Kidney (tissue), 14 donors: Measurements from ENCODE around the gene TBCK. TPM values are rescaled to one million over a fixed set of nuclear protein-coding genes. Genes with fewer than 3 reads are reported as not detected.

ENCODE experiments used
- DNase-seq, 5 donors: peaks; one replicate each; pipeline ENCODE4 v3.0.0-alpha.2; 2013 to 2020
- FAIRE-seq: peaks from 2 replicates; lab custom pipeline; 2012; peaks lifted over from hg19 to GRCh38; lab: Jason Lieb, UNC
- H3K27ac ChIP-seq, 2 donors: one replicate each; pipeline ENCODE4 v1.7.0; 2013; ENCODE audit warnings: low read depth in 2 of 2, low read length in 2 of 2, inconsistent platforms in 1 of 2
- H3K27me3 ChIP-seq: one replicate; pipeline ENCODE4 v1.7.1; 2013; ENCODE audit warnings: low read length, inconsistent platforms; ENCODE audit not compliant: control insufficient read depth, insufficient read depth
- H3K36me3 ChIP-seq, 3 donors: one replicate each; pipeline versions ENCODE4 v1.7.0 to v1.7.1; 2013; ENCODE audit warnings: low read length in 3 of 3, control low read depth in 1 of 3, inconsistent platforms in 1 of 3; ENCODE audit not compliant: insufficient read depth in 3 of 3, control insufficient read depth in 2 of 3
- H3K4me1 ChIP-seq, 3 donors: one replicate each; pipeline versions ENCODE4 v1.7.0 to v1.7.1; 2013; ENCODE audit warnings: low read length in 3 of 3, inconsistent platforms in 1 of 3, low read depth in 1 of 3; ENCODE audit not compliant: control insufficient read depth in 2 of 3, insufficient read depth in 2 of 3
- H3K4me3 ChIP-seq, 3 donors: one replicate each; pipeline versions ENCODE4 v1.7.0 to v1.8.1; 2013; ENCODE audit warnings: low read length in 3 of 3, control low read depth in 1 of 3, inconsistent platforms in 1 of 3
- H3K9ac ChIP-seq, 3 donors: one replicate each; pipeline versions ENCODE4 v1.7.0 to v1.7.1; 2013; ENCODE audit warnings: low read length in 3 of 3, control low read depth in 1 of 3, inconsistent platforms in 1 of 3
- H3K9me3 ChIP-seq, 3 donors: one replicate each; pipeline versions ENCODE4 v1.7.0 to v1.7.1; 2013; ENCODE audit warnings: low read length in 3 of 3, control low read depth in 1 of 3, inconsistent platforms in 1 of 3; ENCODE audit not compliant: control insufficient read depth in 2 of 3, insufficient read depth in 1 of 3
- intact Hi-C: fragments of 100-400 bp; cut with DNase I; formaldehyde crosslinking; loops from one replicate; pipeline ENCODE4 v1.11.1; 2022
- polyA plus RNA-seq: library from polyadenylated mRNA; stranded (reverse); fragments of 350-450 nt; fragmentation: Illumina TruSeq; extraction: RNeasy Lipid Tissue Mini Kit (QIAGEN cat#74804); gene quantifications from one replicate; pipeline ENCODE4 v1.2.3, GENCODE V29; 2014; ENCODE audit warnings: low read depth, low replicate concordance; ENCODE audit not compliant: insufficient read depth
- total RNA-seq: library from RNA; stranded (reverse); fragmentation: NEBNext Ultra II Directional; extraction: Animal tissue kit (Norgen Biotek cat#: 25700); gene quantifications from one replicate; pipeline ENCODE4 v1.2.1, GENCODE V29; 2021
- TF ChIP-seq, protein P1 (sequence below): IDR thresholded peaks from 3 replicates; pipeline ENCODE4 v1.5.1; 2012; ENCODE audit warnings: mild to moderate bottlenecking, moderate library complexity, borderline replicate concordance; ENCODE audit not compliant: insufficient read depth; ENCODE audit errors: extremely low read depth
- donor health status: control.
- donor health status: control.
- donor health status: control.
- donor health status: control.
- donor health status: control.
- donor health status: DM: yes; HTN: yes; CAD: no.
- donor health status: Normal renal cell carcinoma (clear cell type).

TBCK gene
- total and polyA plus RNA-seq, 2 donors from 2014 or later: 15.8 to 50.0 TPM

DNA sequence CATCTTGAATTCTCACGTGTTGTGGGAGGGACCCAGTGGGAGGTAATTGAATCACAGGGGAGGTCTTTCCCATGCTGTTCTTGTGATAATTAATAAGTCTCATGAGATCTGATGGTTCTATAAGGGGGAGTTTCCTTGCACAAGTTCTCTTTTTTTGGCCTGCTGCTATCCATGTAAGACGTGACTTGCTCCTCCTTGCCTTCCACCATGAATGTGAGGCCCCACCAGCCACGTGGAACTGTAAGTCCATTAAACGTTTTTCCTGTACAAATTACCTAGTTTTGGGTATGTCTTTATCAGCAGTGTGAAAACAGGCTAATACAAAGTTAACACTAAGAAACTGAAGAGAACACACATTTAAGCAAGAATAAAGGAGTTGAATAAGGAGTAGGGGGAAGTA is 16.0 kb downstream of the TBCK start:
- Histone ChIP-seq H3K4me3 (no peak overlapping the region), H3K27me3 (no peaks in the 10 kb centered on the region), H3K9me3 (no peaks in the 10 kb centered on the region), H3K27ac (no peak overlapping the region), H3K36me3 (no peaks in the 10 kb centered on the region), H3K4me1 (peaks cover 0 to 9% (median 0%) of the 10 kb centered on the region in 3 donors), H3K9ac (no peak overlapping the region)
- FAIRE-seq (no peak), DNase-seq (no peak)
- intact Hi-C loops: no loop called here
- TF ChIP-seq, protein P1, sequence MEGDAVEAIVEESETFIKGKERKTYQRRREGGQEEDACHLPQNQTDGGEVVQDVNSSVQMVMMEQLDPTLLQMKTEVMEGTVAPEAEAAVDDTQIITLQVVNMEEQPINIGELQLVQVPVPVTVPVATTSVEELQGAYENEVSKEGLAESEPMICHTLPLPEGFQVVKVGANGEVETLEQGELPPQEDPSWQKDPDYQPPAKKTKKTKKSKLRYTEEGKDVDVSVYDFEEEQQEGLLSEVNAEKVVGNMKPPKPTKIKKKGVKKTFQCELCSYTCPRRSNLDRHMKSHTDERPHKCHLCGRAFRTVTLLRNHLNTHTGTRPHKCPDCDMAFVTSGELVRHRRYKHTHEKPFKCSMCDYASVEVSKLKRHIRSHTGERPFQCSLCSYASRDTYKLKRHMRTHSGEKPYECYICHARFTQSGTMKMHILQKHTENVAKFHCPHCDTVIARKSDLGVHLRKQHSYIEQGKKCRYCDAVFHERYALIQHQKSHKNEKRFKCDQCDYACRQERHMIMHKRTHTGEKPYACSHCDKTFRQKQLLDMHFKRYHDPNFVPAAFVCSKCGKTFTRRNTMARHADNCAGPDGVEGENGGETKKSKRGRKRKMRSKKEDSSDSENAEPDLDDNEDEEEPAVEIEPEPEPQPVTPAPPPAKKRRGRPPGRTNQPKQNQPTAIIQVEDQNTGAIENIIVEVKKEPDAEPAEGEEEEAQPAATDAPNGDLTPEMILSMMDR: no peak

DNA sequence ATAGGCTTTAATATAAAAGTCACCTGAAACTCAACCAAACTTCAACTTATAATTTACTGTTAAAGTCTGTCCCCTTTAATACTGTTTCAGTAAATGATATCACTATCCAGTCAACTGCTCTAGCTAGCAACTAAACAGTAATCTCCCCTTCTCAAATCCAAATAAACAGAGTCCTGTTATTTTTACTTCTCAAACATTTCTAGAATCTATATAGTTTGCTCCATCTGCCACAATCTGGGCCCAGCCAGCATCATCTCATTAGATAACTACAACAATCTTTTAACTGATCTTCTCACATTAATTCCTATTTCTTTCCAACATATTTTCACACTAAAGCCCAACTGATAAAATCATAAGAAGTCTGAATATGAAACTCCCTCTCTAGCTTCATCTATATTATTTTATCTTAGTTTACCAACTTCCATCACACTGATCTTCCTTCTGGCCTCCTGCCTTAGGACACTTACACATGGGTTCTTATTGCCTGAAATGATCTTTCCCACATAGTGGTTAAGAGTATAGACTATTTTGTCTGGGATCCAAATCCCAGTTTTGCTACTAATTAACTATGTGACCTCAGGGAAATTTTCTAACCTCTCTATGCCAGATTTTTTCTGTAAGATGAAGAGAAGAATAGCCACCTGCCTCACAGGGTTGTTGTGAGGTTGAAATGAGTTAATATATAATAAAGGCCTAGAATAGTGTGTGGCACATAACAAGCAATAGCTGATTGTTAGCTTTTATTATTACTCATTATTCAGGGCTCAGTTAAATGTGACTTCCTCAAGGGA is 18.6 kb downstream of the TBCK start:
- H3K4me3 ChIP-seq: no peak overlapping the region
- intact Hi-C loops: no loop called here
- H3K36me3 ChIP-seq: peaks cover 0 to 2% (median 0%) of the 10 kb centered on the region in 3 donors
- FAIRE-seq (no peak), DNase-seq (no peak)
- TF ChIP-seq, protein P1: no peak
- H3K9me3 ChIP-seq: no peaks in the 10 kb centered on the region
- no peak overlapping the region for H3K9ac ChIP-seq
- H3K27me3 ChIP-seq: no peaks in the 10 kb centered on the region
- no peak overlapping the region for H3K27ac ChIP-seq
- H3K4me1 ChIP-seq: peaks cover 0 to 9% (median 0%) of the 10 kb centered on the region in 3 donors

DNA sequence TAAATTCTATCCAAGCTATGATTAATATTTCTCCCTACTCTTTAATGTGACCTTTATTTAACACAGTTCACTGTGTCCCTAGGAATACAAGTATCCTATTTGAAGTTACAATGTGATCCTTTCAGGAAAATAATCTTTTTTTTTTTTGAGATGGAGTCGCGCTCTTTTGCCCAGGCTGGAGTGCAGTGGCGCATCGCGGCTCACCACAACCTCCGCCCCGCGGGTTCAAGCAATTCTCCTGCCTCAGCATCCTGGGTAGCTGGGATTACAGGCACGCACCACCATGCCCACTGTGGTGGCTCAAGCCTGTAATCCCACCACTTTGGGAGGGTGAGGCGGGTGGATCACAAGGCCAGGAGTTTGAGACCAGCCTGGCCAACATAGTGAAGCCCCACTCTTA is 21.9 kb downstream of the TBCK start:
- DNase-seq (no peak), FAIRE-seq (no peak)
- Histone ChIP-seq H3K36me3 (peaks cover 0 to 5% (median 0%) of the 10 kb centered on the region in 3 donors), H3K4me3 (no peak overlapping the region), H3K27me3 (no peaks in the 10 kb centered on the region), H3K9me3 (no peaks in the 10 kb centered on the region), H3K4me1 (peaks cover 0 to 9% (median 0%) of the 10 kb centered on the region in 3 donors), H3K27ac (no peak overlapping the region), H3K9ac (no peak overlapping the region)
- intact Hi-C loops: no loop called here
- TF ChIP-seq, protein P1: no peak
